ENCODE results near the gene OIT3. TPM values are rescaled to one million over a fixed set of nuclear protein-coding genes. Genes with fewer than 3 reads are reported as not detected.

Gene OIT3
- not detected in 2 replicates for total RNA-seq (2022)
- Bru-seq, nascent RNA: percentile 26 among the genes with signal in this experiment
- percentile 31 among the genes with signal in this experiment for BruChase-seq, experiment 1, labeled RNA remaining after a 6-hour chase
- BruChase-seq, experiment 2, labeled RNA remaining after a 2-hour chase: percentile 33 among the genes with signal in this experiment
- long read RNA-seq: 0 reads

GRCh38 chr10:72893136-72893798 lies at the start of gene OIT3:
Gene OIT3 (plus strand): TSS chr10:72893739. CDS start chr10:72893799, 60 bp downstream.
- H3K4me1 Mint-ChIP-seq (ENCODE audit: insufficient read depth, unreplicated experiment): peaks cover 16% of the 10 kb centered on the region
- H3K9me3 Mint-ChIP-seq (ENCODE audit: unreplicated experiment): no peaks in the 10 kb centered on the region
- no TSS peak for BruUV-seq (replicated peaks)
- no peak for DNase-seq (ENCODE audit: unreplicated experiment)
- intact Hi-C loops (cut with micrococcal nuclease): no loop called here
- no peak within 1 kb of the TSS for H3K27ac Mint-ChIP-seq (ENCODE audit: low read depth, unreplicated experiment)
- H3K4me3 Mint-ChIP-seq (ENCODE audit: unreplicated experiment): no peak within 1 kb of the TSS
- ChIA-PET POLR2A (interaction anchor here (0.7 to 1.1 kb wide), 3 partner anchors 14 to 886 kb away, joined by 3 to 4 read pairs (median 3); partner anchors contain the start of gene MCU), CTCF (interaction anchor here (0.7 to 0.9 kb wide), 2 partner anchors 8 to 173 kb away, joined by 3 read pairs; no protein-coding TSS in a partner anchor)
- H3K27me3 Mint-ChIP-seq (ENCODE audit: insufficient read depth, unreplicated experiment): no peaks in the 10 kb centered on the region
- H3K36me3 Mint-ChIP-seq (ENCODE audit: insufficient read depth, unreplicated experiment): peaks cover 1% of the 10 kb centered on the region
- TF ChIP-seq CTCF (IDR thresholded peaks at IDR 0.05; ENCODE audit: unreplicated experiment): no peak

- no peaks in the 10 kb centered on the region for H3K27me3 Mint-ChIP-seq (ENCODE audit: insufficient read depth, unreplicated experiment)
- peak; percentile 86 for DNase-seq (ENCODE audit: unreplicated experiment)
- TF ChIP-seq CTCF (IDR thresholded peaks at IDR 0.05; ENCODE audit: unreplicated experiment): no peak
- H3K4me1 Mint-ChIP-seq (ENCODE audit: insufficient read depth, unreplicated experiment): peaks cover 15% of the 10 kb centered on the region
- H3K4me3 Mint-ChIP-seq (ENCODE audit: unreplicated experiment): no peak overlapping the region
- ChIA-PET CTCF (interaction anchor here (0.6 to 1.3 kb wide), 5 partner anchors 12 to 512 kb away, joined by 3 to 6 read pairs (median 3); no protein-coding TSS in a partner anchor), POLR2A (interaction anchor here (0.6 to 1.4 kb wide), 10 partner anchors 12 to 492 kb away, joined by 3 to 7 read pairs (median 4); partner anchors contain the start of gene MCU)
- no peaks in the 10 kb centered on the region for H3K36me3 Mint-ChIP-seq (ENCODE audit: insufficient read depth, unreplicated experiment)
- no peaks in the 10 kb centered on the region for H3K9me3 Mint-ChIP-seq (ENCODE audit: unreplicated experiment)
- peak overlapping the region; percentile 57 for H3K27ac Mint-ChIP-seq (ENCODE audit: low read depth, unreplicated experiment)
- no TSS peak for BruUV-seq (replicated peaks)
- intact Hi-C loops (cut with micrococcal nuclease): no loop called here
Measured at GRCh38 chr10:72846238-72846637, 47.3 kb upstream of the OIT3 start.

- no peak overlapping the region for H3K4me3 Mint-ChIP-seq (ENCODE audit: unreplicated experiment)
- intact Hi-C loops (cut with micrococcal nuclease): no loop called here
Measured at GRCh38 chr10:72847681-72848080, 45.9 kb upstream of the OIT3 start.

More at GRCh38 chr10:72847681-72848080, 45.9 kb upstream of the OIT3 start:
- TF ChIP-seq CTCF (IDR thresholded peaks at IDR 0.05; ENCODE audit: unreplicated experiment): no peak
- Mint-ChIP-seq H3K9me3 (ENCODE audit: unreplicated experiment) (no peaks in the 10 kb centered on the region), H3K27me3 (ENCODE audit: insufficient read depth, unreplicated experiment) (no peaks in the 10 kb centered on the region), H3K36me3 (ENCODE audit: insufficient read depth, unreplicated experiment) (no peaks in the 10 kb centered on the region), H3K27ac (ENCODE audit: low read depth, unreplicated experiment) (peak overlapping the region; percentile 57), H3K4me1 (ENCODE audit: insufficient read depth, unreplicated experiment) (peaks cover 15% of the 10 kb centered on the region)
- ChIA-PET CTCF (interaction anchor here (0.6 to 1.1 kb wide), 2 partner anchors 13 to 533 kb away, joined by 3 to 4 read pairs; no protein-coding TSS in a partner anchor), POLR2A (no interaction called here)
- peak; percentile 25 for DNase-seq (ENCODE audit: unreplicated experiment)
- BruUV-seq (replicated peaks): no TSS peak

All from MCF 10A (cell line).